Keratinocyte (primary cell): Measurements from ENCODE around the gene TAS2R13. TPM values are rescaled to one million over a fixed set of nuclear protein-coding genes. Genes with fewer than 3 reads are reported as not detected.

Source experiments
- DNase-seq: peaks from one replicate; pipeline ENCODE4 v3.0.0-alpha.2; 2011; ENCODE audit warnings: low read depth, missing footprints, low spot score
- FAIRE-seq: peaks from 2 replicates; lab custom pipeline; 2011; peaks lifted over from hg19 to GRCh38; lab: Jason Lieb, UNC
- H2AFZ ChIP-seq: 2 replicates; pipeline ENCODE4 v1.6.0; 2012; ENCODE audit warnings: low read length, control low read depth, inconsistent platforms; ENCODE audit not compliant: control insufficient read depth
- H3K27ac ChIP-seq: 2 replicates; pipeline ENCODE4 v1.5.1; 2011; ENCODE audit warnings: low read length; ENCODE audit not compliant: control insufficient read depth, insufficient read depth
- H3K27me3 ChIP-seq: 3 replicates; pipeline ENCODE4 v1.6.0; 2011; ENCODE audit warnings: low read length; ENCODE audit not compliant: control insufficient read depth, insufficient read depth; ENCODE audit errors: extremely low read depth
- H3K36me3 ChIP-seq, 2 experiments: 2 replicates in 1 of 2; 3 replicates in 1 of 2; pipeline ENCODE4 v1.5.1; 2011; ENCODE audit warnings: low read length in 2 of 2, mild to moderate bottlenecking in 1 of 2; ENCODE audit not compliant: control insufficient read depth in 2 of 2, insufficient read depth in 2 of 2; ENCODE audit errors: extremely low read depth in 1 of 2
- H3K4me1 ChIP-seq: 3 replicates; pipeline ENCODE4 v1.5.1; 2011; ENCODE audit warnings: low read length; ENCODE audit not compliant: control insufficient read depth, insufficient read depth; ENCODE audit errors: extremely low read depth
- H3K4me2 ChIP-seq: 3 replicates; pipeline ENCODE4 v1.6.0; 2011; ENCODE audit warnings: low read depth, low read length; ENCODE audit not compliant: control insufficient read depth, insufficient read depth; ENCODE audit errors: extremely low read depth
- H3K4me3 ChIP-seq, 3 experiments: fragments of 200-600 bp in 1 of 3; sonication (generic) in 1 of 3; 2 replicates in 2 of 3; 3 replicates in 1 of 3; pipeline ENCODE4 v1.5.1; 2011 to 2016; ENCODE audit warnings: low read length in 3 of 3, mild to moderate bottlenecking in 3 of 3, control low read depth in 2 of 3, inconsistent platforms in 1 of 3, low read depth in 1 of 3, mixed read lengths in 1 of 3, mixed run types in 1 of 3, moderate library complexity in 1 of 3; ENCODE audit not compliant: control insufficient read depth in 2 of 3, insufficient read depth in 2 of 3; ENCODE audit errors: extremely low read depth in 1 of 3
- H3K79me2 ChIP-seq: 2 replicates; pipeline ENCODE4 v1.6.0; 2012; ENCODE audit warnings: low read length; ENCODE audit not compliant: control insufficient read depth, insufficient read depth
- H3K9ac ChIP-seq: 3 replicates; pipeline ENCODE4 v1.6.0; 2011; ENCODE audit warnings: low read length; ENCODE audit not compliant: control insufficient read depth, insufficient read depth; ENCODE audit errors: extremely low read depth
- H3K9me1 ChIP-seq: 3 replicates; pipeline ENCODE4 v1.6.0; 2011; ENCODE audit warnings: low read length; ENCODE audit not compliant: control insufficient read depth, insufficient read depth; ENCODE audit errors: extremely low read depth
- H3K9me3 ChIP-seq: 2 replicates; pipeline ENCODE4 v1.5.1; 2012; ENCODE audit warnings: low read depth, low read length; ENCODE audit not compliant: control insufficient read depth
- H4K20me1 ChIP-seq: 3 replicates; pipeline ENCODE4 v1.6.0; 2011; ENCODE audit warnings: low read length; ENCODE audit not compliant: control insufficient read depth, insufficient read depth; ENCODE audit errors: extremely low read depth
- EZH2 ChIP-seq: IDR thresholded peaks from one replicate; pipeline ENCODE4 v1.6.1; 2012; ENCODE audit warnings: inconsistent platforms, mild to moderate bottlenecking, low read length, moderate library complexity
- dilution Hi-C: fragments of 300-500 bp; cut with MboI; formaldehyde crosslinking; loops from one replicate; pipeline ENCODE4 v1.7.0; 2020; ENCODE audit warnings: low sequenced_read_pairs; ENCODE audit not compliant: extremely low pct_ligation_motif_present
- polyA plus RNA-seq, 5 experiments: library from polyadenylated mRNA; depleted of rRNA in 3 of 5; stranded (reverse) in 3 of 5; stranded (forward) in 1 of 5; unstranded in 1 of 5; fragments of >200 nt; gene quantifications; 1 replicate in 1 of 5; 2 replicates in 3 of 5; 3 replicates in 1 of 5; pipeline versions ENCODE4 v1.2.1 to v1.2.3, GENCODE V29; 2011 to 2012; ENCODE audit warnings: missing spikeins in 2 of 5, low read depth in 1 of 5, low replicate concordance in 1 of 5
- TF ChIP-seq, protein P1 (sequence below), 3 experiments: IDR thresholded peaks in 1 of 3; conservative IDR thresholded peaks in 1 of 3; optimal IDR thresholded peaks in 1 of 3; 2 replicates in 2 of 3; 3 replicates in 1 of 3; pipeline versions ENCODE3 to v1.5.1; 2011; ENCODE audit warnings: low read length in 3 of 3, mild to moderate bottlenecking in 3 of 3, moderate library complexity in 2 of 3, control low read depth in 1 of 3, inconsistent platforms in 1 of 3; ENCODE audit not compliant: insufficient read depth in 2 of 3; ENCODE audit errors: extremely low read depth in 1 of 3

Gene TAS2R13
- polyA plus RNA-seq, 1 donor (not counting 4 experiments of a cell fraction or from before 2014, with no cell fraction given): 0.14 TPM

DNA sequence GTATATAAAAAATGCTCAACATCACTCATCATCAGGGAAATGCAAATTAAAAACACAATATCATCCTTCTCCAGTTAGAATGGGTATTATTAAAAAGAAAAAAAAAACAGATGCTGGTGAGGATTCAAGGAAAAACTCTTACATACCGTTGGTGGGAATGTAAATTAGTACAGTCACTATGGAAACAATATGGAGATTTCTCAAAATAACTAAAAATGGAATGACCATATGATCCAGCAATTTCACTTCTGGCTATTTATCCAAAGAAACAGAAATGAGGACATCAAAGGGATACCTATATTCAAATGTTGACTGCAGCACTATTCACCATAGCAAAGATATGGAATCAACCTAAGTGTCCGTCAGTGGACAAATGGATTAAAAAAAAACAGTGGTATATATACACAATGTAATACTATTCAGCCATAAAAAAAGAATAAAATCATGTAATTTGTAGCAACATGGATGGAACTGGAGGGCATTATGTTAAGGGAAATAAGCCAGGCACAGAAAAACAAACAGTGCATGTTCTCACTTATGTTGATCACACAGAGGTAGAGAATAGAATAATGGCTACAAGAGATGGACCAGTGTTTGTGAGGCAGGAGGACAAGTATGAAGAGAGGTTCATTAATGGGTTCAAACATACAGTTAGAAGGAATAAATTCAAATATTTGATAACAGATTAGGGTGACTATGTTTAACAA is 45.7 kb downstream of the TAS2R13 start:
- Histone ChIP-seq H4K20me1 (no peaks in the 10 kb centered on the region), H3K36me3 (peaks cover 0 to under 1% of the 10 kb centered on the region in 2 experiments), H2AFZ (no peak overlapping the region), H3K4me2 (no peak overlapping the region), H3K9ac (no peak overlapping the region), H3K4me3 (no peak overlapping the region), H3K27ac (no peak overlapping the region), H3K4me1 (no peaks in the 10 kb centered on the region), H3K79me2 (no peaks in the 10 kb centered on the region), H3K27me3 (no peaks in the 10 kb centered on the region), H3K9me3 (no peaks in the 10 kb centered on the region), H3K9me1 (no peaks in the 10 kb centered on the region)
- DNase-seq (no peak), FAIRE-seq (no peak)
- dilution Hi-C loops: no loop called here
- TF ChIP-seq, protein P1, sequence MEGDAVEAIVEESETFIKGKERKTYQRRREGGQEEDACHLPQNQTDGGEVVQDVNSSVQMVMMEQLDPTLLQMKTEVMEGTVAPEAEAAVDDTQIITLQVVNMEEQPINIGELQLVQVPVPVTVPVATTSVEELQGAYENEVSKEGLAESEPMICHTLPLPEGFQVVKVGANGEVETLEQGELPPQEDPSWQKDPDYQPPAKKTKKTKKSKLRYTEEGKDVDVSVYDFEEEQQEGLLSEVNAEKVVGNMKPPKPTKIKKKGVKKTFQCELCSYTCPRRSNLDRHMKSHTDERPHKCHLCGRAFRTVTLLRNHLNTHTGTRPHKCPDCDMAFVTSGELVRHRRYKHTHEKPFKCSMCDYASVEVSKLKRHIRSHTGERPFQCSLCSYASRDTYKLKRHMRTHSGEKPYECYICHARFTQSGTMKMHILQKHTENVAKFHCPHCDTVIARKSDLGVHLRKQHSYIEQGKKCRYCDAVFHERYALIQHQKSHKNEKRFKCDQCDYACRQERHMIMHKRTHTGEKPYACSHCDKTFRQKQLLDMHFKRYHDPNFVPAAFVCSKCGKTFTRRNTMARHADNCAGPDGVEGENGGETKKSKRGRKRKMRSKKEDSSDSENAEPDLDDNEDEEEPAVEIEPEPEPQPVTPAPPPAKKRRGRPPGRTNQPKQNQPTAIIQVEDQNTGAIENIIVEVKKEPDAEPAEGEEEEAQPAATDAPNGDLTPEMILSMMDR (optimal IDR thresholded peaks at IDR 0.05 in 1 of 3, IDR thresholded peaks at IDR 0.05 in 1 of 3, conservative IDR thresholded peaks at IDR 0.05 in 1 of 3; ENCODE audit: extremely low read depth in 1 of 3, insufficient read depth in 2 of 3, low read length in 3 of 3): no peak
- TF ChIP-seq EZH2: no peak

DNA sequence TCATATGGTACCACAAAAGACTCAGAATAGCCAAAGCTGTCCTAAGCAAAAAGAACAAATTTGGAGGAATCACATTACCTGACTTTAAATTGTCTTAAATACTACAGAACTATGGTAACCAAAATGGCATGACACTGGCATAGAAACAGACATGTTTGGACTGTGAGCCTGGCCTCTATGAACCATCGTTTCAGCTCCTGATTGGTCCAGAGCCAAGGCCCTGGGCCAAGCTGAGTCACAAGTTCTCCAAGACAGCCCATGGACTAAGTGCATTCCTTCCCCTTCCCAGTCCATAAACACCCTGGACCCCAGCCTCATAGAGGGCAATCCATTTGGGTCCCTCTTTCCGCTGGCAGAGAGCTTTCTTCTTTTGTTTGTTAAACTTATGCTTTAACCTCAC is 48.0 kb downstream of the TAS2R13 start:
- Histone ChIP-seq H4K20me1 (no peaks in the 10 kb centered on the region), H3K27me3 (no peaks in the 10 kb centered on the region), H3K79me2 (no peaks in the 10 kb centered on the region), H3K4me3 (no peak overlapping the region), H3K9ac (no peak overlapping the region), H2AFZ (no peak overlapping the region), H3K9me1 (no peaks in the 10 kb centered on the region), H3K36me3 (peaks cover 0 to 3% of the 10 kb centered on the region in 2 experiments), H3K4me2 (no peak overlapping the region), H3K9me3 (no peaks in the 10 kb centered on the region), H3K4me1 (no peaks in the 10 kb centered on the region), H3K27ac (no peak overlapping the region)
- dilution Hi-C loops: no loop called here
- TF ChIP-seq EZH2: no peak
- TF ChIP-seq, protein P1 (optimal IDR thresholded peaks at IDR 0.05 in 1 of 3, IDR thresholded peaks at IDR 0.05 in 1 of 3, conservative IDR thresholded peaks at IDR 0.05 in 1 of 3; ENCODE audit: extremely low read depth in 1 of 3, insufficient read depth in 2 of 3, low read length in 3 of 3): no peak
- DNase-seq: no peak
- FAIRE-seq: no peak

Other genes with a start within 250 kb of the TAS2R13 start
- 2.0 to 2.8 TPM (median 2.3 TPM) in 3 replicates for gene STYK1, start 235.5 kb downstream of the TAS2R13 start, polyA plus RNA-seq
- 127 to 367 TPM (median 170 TPM) in 3 replicates for gene YBX3, start 186.2 kb downstream of the TAS2R13 start, polyA plus RNA-seq
- not detected in 3 replicates for gene TAS2R7, start 106.9 kb downstream of the TAS2R13 start, polyA plus RNA-seq
- not detected in 3 replicates for gene TAS2R8, start 102.3 kb downstream of the TAS2R13 start, polyA plus RNA-seq
- gene TAS2R9, start 99.4 kb downstream of the TAS2R13 start, polyA plus RNA-seq: not detected in 3 replicates
- gene TAS2R10, start 83.2 kb downstream of the TAS2R13 start, polyA plus RNA-seq: 0.10 to 0.22 TPM in 2 of 3 replicates, not detected in the other
- gene PRR4, start 60.1 kb downstream of the TAS2R13 start, polyA plus RNA-seq: 2.5 to 4.0 TPM (median 2.7 TPM) in 3 replicates
- 4.5 to 5.5 TPM (median 4.9 TPM) in 3 replicates for gene PRH1, start 25.3 kb downstream of the TAS2R13 start, polyA plus RNA-seq
- 0.12 to 0.13 TPM in 2 of 3 replicates, not detected in the other for gene PRH2, start 19.7 kb upstream of the TAS2R13 start, polyA plus RNA-seq
- 0.58 to 1.2 TPM (median 0.63 TPM) in 3 replicates for gene TAS2R14, start 29.7 kb upstream of the TAS2R13 start, polyA plus RNA-seq
- gene TAS2R50, start 77.3 kb upstream of the TAS2R13 start, polyA plus RNA-seq: 0.10 TPM in 1 of 3 replicates, not detected in the others
- gene TAS2R20, start 88.7 kb upstream of the TAS2R13 start, polyA plus RNA-seq: 0.08 to 0.43 TPM (median 0.41 TPM) in 3 replicates
- gene TAS2R19, start 113.1 kb upstream of the TAS2R13 start, polyA plus RNA-seq: 0.17 to 0.31 TPM in 2 of 3 replicates, not detected in the other
- 0.08 to 0.28 TPM in 2 of 3 replicates, not detected in the other for gene TAS2R31, start 121.8 kb upstream of the TAS2R13 start, polyA plus RNA-seq
- gene TAS2R46, start 152.7 kb upstream of the TAS2R13 start, polyA plus RNA-seq: 0.10 to 0.13 TPM in 2 of 3 replicates, not detected in the other
- 0.34 TPM in 1 of 3 replicates, not detected in the others for gene TAS2R43, start 182.8 kb upstream of the TAS2R13 start, polyA plus RNA-seq
- 0.03 to 0.18 TPM in 2 of 3 replicates, not detected in the other for gene TAS2R30, start 225.1 kb upstream of the TAS2R13 start, polyA plus RNA-seq